Lower leg skin (tissue), 4 donors: ENCODE results near the gene RANBP3. TPM values are rescaled to one million over a fixed set of nuclear protein-coding genes. Genes with fewer than 3 reads are reported as not detected.

ENCODE experiments used
- DNase-seq, 2 donors: peaks; one replicate each; pipeline ENCODE4 v3.0.0-alpha.2; 2019; ENCODE audit warnings: low spot score in 2 of 2
- H3K4me3 ChIP-seq: fragments of 200-600 bp; sonication (generic); 2 replicates; pipeline ENCODE4 v1.5.1; 2017; ENCODE audit warnings: mild to moderate bottlenecking, low read depth; ENCODE audit not compliant: poor library complexity, severe bottlenecking
- POLR2A ChIP-seq, 2 donors: fragments of 450-650 bp; IDR thresholded peaks; one replicate each; pipeline ENCODE4 v1.6.1; 2016 to 2017; ENCODE audit warnings: antibody characterized with exemption in 2 of 2, mild to moderate bottlenecking in 1 of 2, moderate library complexity in 1 of 2
- WGBS, 2 donors: methylation state at CpG; one replicate each; pipeline ENCODE4 v1.1.5; 2018; 5-methylcytosine and 5-hydroxymethylcytosine counted together
- intact Hi-C: fragments of 100-400 bp; cut with DNase I; formaldehyde crosslinking; loops from one replicate; pipeline ENCODE4 v1.15.0; 2023; ENCODE audit warnings: low total_unique reads
- total RNA-seq, 4 donors: library from RNA; depleted of rRNA; stranded (reverse); fragments of >200 nt; gene quantifications; one replicate each; pipeline ENCODE4 v1.1.0, GENCODE V29; 2016
- TF ChIP-seq, protein P1 (sequence below), 3 donors: fragments of 450-650 bp; IDR thresholded peaks; one replicate each; pipeline ENCODE4 v1.5.1; 2016; ENCODE audit warnings: antibody characterized with exemption in 3 of 3, mild to moderate bottlenecking in 3 of 3, moderate library complexity in 2 of 3

RANBP3 gene
- total RNA-seq, 4 donors from 2014 or later, result 57.2 to 116 (median 72.0) TPM

DNA sequence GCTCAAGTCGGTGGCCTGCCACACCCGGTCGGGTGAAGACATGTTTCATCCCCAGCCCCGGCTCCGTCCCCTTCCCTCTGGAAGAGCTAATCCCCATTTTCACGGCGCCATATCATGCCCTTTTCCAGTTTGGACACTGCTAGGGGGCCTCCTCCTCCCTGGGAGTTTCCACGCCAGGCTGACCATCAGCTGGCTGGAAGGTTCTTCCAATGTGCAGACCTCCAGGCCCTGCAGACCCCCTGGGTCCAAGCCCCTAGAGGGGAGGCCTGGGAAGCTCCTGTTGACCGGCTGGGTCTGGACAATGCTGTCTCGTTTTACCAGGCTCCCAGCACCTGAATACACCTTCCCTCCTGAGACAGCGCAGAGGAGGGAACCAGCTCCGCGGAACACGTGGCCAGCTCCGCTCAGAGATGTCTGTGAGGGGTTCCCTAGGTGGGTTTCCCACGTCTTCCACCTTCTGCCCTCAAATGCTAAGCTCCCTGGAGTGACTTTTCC is 44.7 kb upstream of the RANBP3 start:
- DNase-seq, result no peak
- TF ChIP-seq POLR2A (IDR thresholded peaks at IDR 0.05), result no peak
- TF ChIP-seq, protein P1, sequence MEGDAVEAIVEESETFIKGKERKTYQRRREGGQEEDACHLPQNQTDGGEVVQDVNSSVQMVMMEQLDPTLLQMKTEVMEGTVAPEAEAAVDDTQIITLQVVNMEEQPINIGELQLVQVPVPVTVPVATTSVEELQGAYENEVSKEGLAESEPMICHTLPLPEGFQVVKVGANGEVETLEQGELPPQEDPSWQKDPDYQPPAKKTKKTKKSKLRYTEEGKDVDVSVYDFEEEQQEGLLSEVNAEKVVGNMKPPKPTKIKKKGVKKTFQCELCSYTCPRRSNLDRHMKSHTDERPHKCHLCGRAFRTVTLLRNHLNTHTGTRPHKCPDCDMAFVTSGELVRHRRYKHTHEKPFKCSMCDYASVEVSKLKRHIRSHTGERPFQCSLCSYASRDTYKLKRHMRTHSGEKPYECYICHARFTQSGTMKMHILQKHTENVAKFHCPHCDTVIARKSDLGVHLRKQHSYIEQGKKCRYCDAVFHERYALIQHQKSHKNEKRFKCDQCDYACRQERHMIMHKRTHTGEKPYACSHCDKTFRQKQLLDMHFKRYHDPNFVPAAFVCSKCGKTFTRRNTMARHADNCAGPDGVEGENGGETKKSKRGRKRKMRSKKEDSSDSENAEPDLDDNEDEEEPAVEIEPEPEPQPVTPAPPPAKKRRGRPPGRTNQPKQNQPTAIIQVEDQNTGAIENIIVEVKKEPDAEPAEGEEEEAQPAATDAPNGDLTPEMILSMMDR (IDR thresholded peaks at IDR 0.05), result no peak
- no peak overlapping the region for H3K4me3 ChIP-seq
- 81% methylated on average over 14 to 16 of the region's 16 CpGs for WGBS, 2 donors
- intact Hi-C loops, result loop anchor here (10.0 kb wide), 1 partner anchor 218 kb away; the partner anchor contains the start of gene NRTN

DNA sequence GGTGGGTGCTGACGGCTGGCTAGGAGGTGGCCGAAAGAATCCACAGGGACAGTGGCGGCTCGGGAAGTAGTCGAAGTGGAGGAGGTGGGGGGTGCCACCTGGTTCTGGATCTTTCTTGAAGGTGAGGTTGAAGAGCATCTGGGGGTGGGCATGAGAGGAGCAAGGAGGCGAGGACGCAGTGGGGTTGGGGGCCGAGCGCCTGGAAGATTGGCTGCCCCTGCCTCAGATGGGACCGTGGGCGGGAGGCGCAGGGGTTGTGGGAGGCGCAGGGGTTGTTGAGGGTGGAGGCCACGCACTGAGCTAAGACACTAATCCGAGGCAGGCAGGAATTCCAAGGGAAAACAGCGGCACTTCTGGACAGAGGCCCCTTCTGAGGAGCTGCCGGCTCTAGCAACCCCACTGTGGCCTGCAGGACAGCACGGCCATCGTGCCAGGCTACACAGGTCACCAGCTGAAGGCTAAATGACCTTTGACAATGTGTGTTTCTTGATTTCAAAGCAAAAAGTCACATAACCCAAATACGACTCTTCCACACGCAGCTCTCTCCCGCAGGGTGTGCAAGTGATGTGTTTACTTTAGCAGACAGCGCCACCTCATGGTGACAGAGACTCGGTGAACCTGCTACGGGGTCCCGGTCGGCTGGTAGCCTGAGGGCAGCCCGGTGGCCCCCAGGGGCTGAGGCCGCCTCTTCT is 44.1 kb upstream of the RANBP3 start:
- intact Hi-C loops, result loop anchor here (10.0 kb wide), 1 partner anchor 217 kb away; the partner anchor contains the start of gene NRTN
- no peak overlapping the region for H3K4me3 ChIP-seq
- WGBS, 2 donors, result 63 to 67% methylated on average over 26 to 29 of the region's 29 CpGs
- TF ChIP-seq, protein P1 (IDR thresholded peaks at IDR 0.05), result peak in 1 of 3 donors; percentile 58
- no peak for TF ChIP-seq POLR2A (IDR thresholded peaks at IDR 0.05)
- peak; percentile 67 to 91 for DNase-seq

DNA sequence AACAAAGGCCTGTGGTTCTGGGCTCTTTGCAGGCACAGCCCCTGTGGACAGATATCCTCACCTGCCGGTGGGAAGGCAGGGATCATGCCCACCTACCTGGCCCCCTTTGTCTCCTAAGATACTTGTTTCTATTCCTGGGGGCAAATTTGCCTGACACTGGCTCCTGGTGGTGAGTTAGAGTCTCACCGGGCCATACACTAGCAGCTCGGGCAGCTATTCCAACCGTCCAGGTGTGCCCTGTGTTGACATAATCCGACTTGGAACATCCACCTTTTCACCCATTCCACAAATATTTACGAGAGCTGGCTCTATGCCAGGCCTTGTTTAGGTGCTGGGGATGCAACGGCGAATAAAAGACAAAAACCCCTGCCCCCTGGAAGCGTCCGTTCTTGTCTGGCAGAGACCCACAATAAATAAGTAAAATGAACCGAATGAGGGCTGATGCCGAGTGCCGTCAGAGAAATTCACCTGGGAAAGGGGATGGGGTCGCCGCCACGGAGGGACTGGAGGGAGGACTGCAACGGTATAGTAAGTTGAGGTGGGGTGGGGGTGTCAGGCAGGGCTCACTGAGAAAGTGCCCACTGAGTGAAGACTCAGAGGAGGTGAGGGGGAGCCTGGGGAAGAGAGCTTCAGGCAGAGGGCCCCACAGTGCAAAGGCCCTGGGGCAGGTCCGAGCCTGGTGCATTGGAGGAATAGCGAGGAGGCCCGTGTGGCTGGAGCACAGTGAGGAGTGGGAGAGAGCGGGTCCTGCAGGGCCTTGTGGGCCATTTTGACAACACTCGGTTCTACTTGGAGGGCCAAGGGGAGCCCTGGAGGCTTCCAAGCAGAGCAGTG is 43.2 kb upstream of the RANBP3 start:
- TF ChIP-seq, protein P1 (IDR thresholded peaks at IDR 0.05), result no peak
- TF ChIP-seq POLR2A (IDR thresholded peaks at IDR 0.05), result no peak
- intact Hi-C loops, result loop anchor here (10.0 kb wide), 1 partner anchor 216 kb away; the partner anchor contains the start of gene NRTN
- no peak overlapping the region for H3K4me3 ChIP-seq
- WGBS, 2 donors, result 80 to 81% methylated on average over 22 of the region's 22 CpGs
- no peak for DNase-seq

DNA sequence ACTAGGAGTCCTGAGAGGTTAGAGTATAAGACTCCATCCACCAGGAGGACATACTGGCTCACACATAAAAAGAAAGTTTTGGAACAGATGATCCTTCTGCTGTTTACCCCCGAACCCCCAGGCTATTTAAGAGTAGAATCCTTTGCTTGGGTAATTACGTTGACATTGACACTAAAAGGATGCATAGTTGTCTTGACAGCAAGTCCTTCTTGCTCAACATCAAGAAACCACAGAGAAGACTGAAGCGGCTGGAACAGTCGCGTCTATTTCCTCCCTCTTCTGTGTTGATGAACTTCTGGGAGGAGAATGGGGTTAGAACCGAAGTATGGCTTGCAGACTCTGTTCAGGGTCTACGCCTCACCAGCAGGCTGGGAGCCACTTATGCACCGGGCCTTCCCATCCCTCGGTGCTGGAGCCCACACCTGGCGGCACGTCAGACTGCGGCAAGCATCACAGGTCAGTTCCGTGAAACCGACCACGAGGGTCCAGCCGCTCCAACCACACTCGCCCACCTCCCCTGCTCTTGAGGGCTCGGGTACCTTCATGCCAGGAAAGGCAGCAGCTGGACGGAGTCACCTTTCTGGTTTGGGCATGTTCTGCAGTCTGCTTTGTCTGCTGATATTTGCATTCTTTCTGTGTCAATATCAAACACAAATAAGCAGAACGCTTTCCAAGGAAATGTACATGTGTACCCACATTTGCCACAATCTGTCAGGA is 42.4 kb upstream of the RANBP3 start:
- H3K4me3 ChIP-seq, result no peak overlapping the region
- TF ChIP-seq POLR2A (IDR thresholded peaks at IDR 0.05), result no peak
- DNase-seq, result no peak
- intact Hi-C loops, result loop anchor here (10.0 kb wide), 1 partner anchor 216 kb away; the partner anchor contains the start of gene NRTN
- WGBS, 2 donors, result 82 to 88% methylated on average over 17 to 20 of the region's 20 CpGs

DNA sequence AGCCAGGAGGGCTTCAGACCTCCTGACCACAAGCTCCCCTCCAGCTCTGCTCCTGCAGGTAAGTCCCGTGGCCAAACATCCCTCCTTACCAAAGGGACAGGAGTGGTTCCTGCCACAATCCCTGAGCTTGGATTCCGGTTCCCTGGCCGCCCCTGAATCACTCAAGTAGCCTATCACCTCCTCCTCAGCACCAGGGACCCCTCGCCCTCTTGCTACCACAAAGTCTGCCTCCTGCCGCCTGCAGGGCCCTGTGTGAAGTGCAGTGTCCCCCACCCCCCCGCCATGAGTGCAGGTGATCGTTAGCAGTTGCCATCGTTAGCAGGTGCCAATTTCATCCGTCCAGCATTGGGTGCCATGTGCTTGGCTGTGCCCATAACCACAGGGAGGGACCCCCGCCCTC is 40.8 kb upstream of the RANBP3 start:
- no peak overlapping the region for H3K4me3 ChIP-seq
- intact Hi-C loops, result no loop called here
- DNase-seq, result no peak
- TF ChIP-seq, protein P1 (IDR thresholded peaks at IDR 0.05), result no peak
- no peak for TF ChIP-seq POLR2A (IDR thresholded peaks at IDR 0.05)
- WGBS, 2 donors, result 84 to 94% methylated on average over 10 of the region's 10 CpGs
